Activated B cell treated with CpG ODN at 0.5 μM for 24 hours (primary cell): Measurements from ENCODE around the gene CUTA. TPM values are rescaled to one million over a fixed set of nuclear protein-coding genes. Genes with fewer than 3 reads are reported as not detected.

ENCODE experiments used
- ATAC-seq: fragments of 200-7000 bp; cut with Tn5 transposase; one replicate; pipeline ENCODE4 v1.10.0; 2021; ENCODE audit warnings: low read depth, mild to moderate bottlenecking, moderate library complexity
- CTCF ChIA-PET: fragments of 350-600 bp; sonication (Branson Sonifier 250); formaldehyde crosslinking; loops from one replicate; lab custom pipeline; 2021; ENCODE audit warnings: antibody characterized with exemption; lab: Charles Lee
- POLR2A ChIA-PET: fragments of 350-600 bp; sonication (Branson Sonifier 250); formaldehyde crosslinking; loops from one replicate; lab custom pipeline; 2021; ENCODE audit warnings: antibody characterized with exemption; lab: Charles Lee
- DNase-seq: peaks from one replicate; pipeline ENCODE4 v3.0.0; 2022
- H3K27ac Mint-ChIP-seq: one replicate; pipeline ENCODE4 v1.8.0; 2020; ENCODE audit warnings: mixed read lengths
- H3K27me3 Mint-ChIP-seq: one replicate; pipeline ENCODE4 v1.8.0; 2021; ENCODE audit warnings: mixed read lengths
- H3K36me3 Mint-ChIP-seq: one replicate; pipeline ENCODE4 v1.8.0; 2021; ENCODE audit warnings: low read depth, mixed read lengths
- H3K4me1 Mint-ChIP-seq: one replicate; pipeline ENCODE4 v1.8.0; 2021; ENCODE audit warnings: mixed read lengths
- H3K4me3 Mint-ChIP-seq: one replicate; pipeline ENCODE4 v1.8.0; 2020; ENCODE audit warnings: mild to moderate bottlenecking, mixed read lengths
- H3K9me3 Mint-ChIP-seq: one replicate; pipeline ENCODE4 v1.8.0; 2020; ENCODE audit warnings: mixed read lengths
- CTCF ChIP-seq: fragments of 200-600 bp; IDR thresholded peaks from one replicate; pipeline ENCODE4 v1.8.0; 2022; ENCODE audit warnings: antibody characterized with exemption, mild to moderate bottlenecking
- intact Hi-C: fragments of 100-400 bp; cut with micrococcal nuclease; formaldehyde crosslinking; loops from one replicate; pipeline ENCODE4 v1.15.1; 2024
- total RNA-seq: library from RNA; stranded (reverse); gene quantifications from 2 replicates; pipeline ENCODE4 v1.2.3, GENCODE V29; 2022

The CUTA gene
- total RNA-seq, 1 donor from 2014 or later, result 111 TPM

DNA sequence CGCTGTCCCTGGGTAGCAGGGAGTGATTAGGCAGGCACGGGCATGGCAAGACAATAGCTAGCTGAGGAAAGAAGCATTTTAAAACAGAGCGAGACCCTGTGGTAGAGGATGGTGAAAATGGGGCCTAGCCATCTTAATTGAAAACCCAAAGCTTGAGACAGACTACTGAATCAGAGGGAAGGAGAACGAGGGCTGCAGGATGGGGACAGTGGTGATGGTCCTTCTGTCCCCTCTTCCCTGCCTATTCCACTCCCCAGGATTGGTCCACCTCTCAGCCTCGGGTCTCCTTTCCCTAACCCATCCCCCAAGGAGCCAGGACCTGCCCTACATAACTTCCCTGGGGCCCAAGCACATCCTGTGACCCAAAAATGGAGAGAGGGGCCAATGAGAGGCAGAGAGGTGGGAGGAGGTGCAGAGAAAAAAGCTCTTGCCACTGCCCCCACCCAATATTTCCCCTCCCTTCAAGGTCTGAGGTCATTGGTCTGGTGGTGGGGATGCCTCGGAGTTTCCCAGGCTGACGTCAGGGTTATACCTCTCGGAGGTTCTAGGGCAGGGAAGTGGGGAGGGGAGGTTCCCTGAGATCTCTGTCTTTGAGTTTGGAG, 884 bp upstream of the CUTA start:
- intact Hi-C loops, result loop anchor here (1.0 to 10.0 kb wide), 9 partner anchors 8 to 576 kb away; partner anchors contain the start of genes HLA-DOA, PSMB8, RXRB and SLC39A7
- Mint-ChIP-seq H3K36me3 (peaks cover 29% of the 10 kb centered on the region), H3K27ac (peak overlapping the region; percentile 96), H3K27me3 (no peaks in the 10 kb centered on the region), H3K9me3 (no peaks in the 10 kb centered on the region), H3K4me3 (peak overlapping the region; percentile 91), H3K4me1 (peaks cover 60% of the 10 kb centered on the region)
- ChIA-PET CTCF (interaction anchor here (1.4 to 2.3 kb wide), 2 partner anchors 12 to 16 kb away, joined by 4 to 9 read pairs; no protein-coding TSS in a partner anchor), POLR2A (interaction anchor here (0.9 to 5.9 kb wide), 15 partner anchors 7 to 447 kb away, joined by 3 to 31 read pairs (median 7); partner anchors contain the start of genes B3GALT4, BAK1, PFDN6 and PHF1)
- no peak for ATAC-seq
- no peak for DNase-seq
- TF ChIP-seq CTCF, result no peak

- H3K4me1 Mint-ChIP-seq, result peaks cover 74% of the 10 kb centered on the region
- TF ChIP-seq CTCF, result no peak
- peak overlapping the region; percentile 96 for H3K27ac Mint-ChIP-seq
- no peaks in the 10 kb centered on the region for H3K27me3 Mint-ChIP-seq
- no peaks in the 10 kb centered on the region for H3K9me3 Mint-ChIP-seq
- DNase-seq (no peak), ATAC-seq (no peak)
- intact Hi-C loops, result loop anchor here (5.0 to 10.0 kb wide), 2 partner anchors 413 to 575 kb away; partner anchors contain the start of genes HLA-DOA and PSMB8
- peaks cover 44% of the 10 kb centered on the region for H3K36me3 Mint-ChIP-seq
- H3K4me3 Mint-ChIP-seq, result peak overlapping the region; percentile 91
- ChIA-PET POLR2A (interaction anchor here (0.5 to 5.9 kb wide), 11 partner anchors 8 to 446 kb away, joined by 3 to 31 read pairs (median 6); partner anchors contain the start of genes B3GALT4, BAK1, RGL2 and ZBTB22), CTCF (no interaction called here)
These were observed 592 bp downstream of the CUTA start for GRCh38 chr6:33417128-33417902.

DNA sequence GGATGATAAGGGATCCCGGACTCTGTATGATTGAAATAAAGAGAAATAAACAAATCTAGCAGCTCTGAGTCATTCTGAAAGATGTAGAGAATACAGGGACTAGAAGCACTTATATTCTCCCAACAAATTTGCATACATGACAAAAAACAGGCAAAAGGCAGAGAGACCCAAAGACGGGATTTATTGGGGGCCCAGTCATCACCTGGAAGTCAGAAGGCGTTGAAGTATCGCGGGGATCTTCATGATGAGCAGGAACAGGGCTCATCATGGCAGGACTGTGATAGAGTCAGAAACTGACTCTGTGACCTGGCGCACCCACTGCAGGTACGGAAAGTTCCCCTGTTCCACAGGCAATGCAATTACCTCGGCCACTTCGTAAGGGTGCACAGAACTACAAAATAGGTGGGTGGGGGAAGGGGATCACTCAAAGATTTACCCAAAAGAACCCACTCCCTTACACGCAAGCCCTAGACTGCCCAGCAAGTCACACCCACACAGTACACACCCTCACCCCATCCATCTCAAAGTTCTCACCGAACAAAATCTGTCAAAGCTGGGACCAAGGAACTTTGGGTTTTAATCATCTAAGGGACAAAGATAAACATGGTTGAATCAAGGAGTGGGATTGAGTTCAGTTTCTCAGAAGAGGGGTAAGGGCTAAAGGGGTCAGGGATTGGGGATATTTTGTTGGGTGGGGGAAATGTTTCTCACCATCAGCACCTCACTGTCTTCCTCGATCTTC, 1.4 kb downstream of the CUTA start:
- Mint-ChIP-seq H3K4me3 (peak overlapping the region; percentile 91), H3K4me1 (peaks cover 80% of the 10 kb centered on the region), H3K36me3 (peaks cover 45% of the 10 kb centered on the region), H3K27ac (peak overlapping the region; percentile 96), H3K9me3 (no peaks in the 10 kb centered on the region), H3K27me3 (no peaks in the 10 kb centered on the region)
- ATAC-seq (no peak), DNase-seq (no peak)
- CTCF ChIA-PET, result no interaction called here
- no peak for TF ChIP-seq CTCF
- intact Hi-C loops, result loop anchor here (5.0 to 10.0 kb wide), 2 partner anchors 412 to 574 kb away; partner anchors contain the start of genes HLA-DOA and PSMB8
- POLR2A ChIA-PET, result interaction anchor here (0.5 to 5.9 kb wide), 8 partner anchors 9 to 204 kb away, joined by 3 to 31 read pairs (median 8); partner anchors contain the start of genes ITPR3, TAPBP and ZBTB22

- Mint-ChIP-seq H3K4me1 (peaks cover 83% of the 10 kb centered on the region), H3K4me3 (peak overlapping the region; percentile 91), H3K27ac (peak overlapping the region; percentile 96), H3K9me3 (no peaks in the 10 kb centered on the region), H3K36me3 (peaks cover 47% of the 10 kb centered on the region), H3K27me3 (no peaks in the 10 kb centered on the region)
- ATAC-seq (no peak), DNase-seq (no peak)
- intact Hi-C loops, result loop anchor here (5.0 to 10.0 kb wide), 2 partner anchors 411 to 574 kb away; partner anchors contain the start of genes HLA-DOA and PSMB8
- POLR2A ChIA-PET, result interaction anchor here (0.5 to 5.9 kb wide), 7 partner anchors 10 to 1560 kb away, joined by 3 to 31 read pairs (median 4); partner anchors contain the start of genes ITPR3, TAPBP and WDR46
- TF ChIP-seq CTCF, result no peak
- CTCF ChIA-PET, result no interaction called here
These were observed 2.1 kb downstream of the CUTA start for GRCh38 chr6:33415831-33416230.
